ENCODE measurements around the gene ATP5F1C.

DNA sequence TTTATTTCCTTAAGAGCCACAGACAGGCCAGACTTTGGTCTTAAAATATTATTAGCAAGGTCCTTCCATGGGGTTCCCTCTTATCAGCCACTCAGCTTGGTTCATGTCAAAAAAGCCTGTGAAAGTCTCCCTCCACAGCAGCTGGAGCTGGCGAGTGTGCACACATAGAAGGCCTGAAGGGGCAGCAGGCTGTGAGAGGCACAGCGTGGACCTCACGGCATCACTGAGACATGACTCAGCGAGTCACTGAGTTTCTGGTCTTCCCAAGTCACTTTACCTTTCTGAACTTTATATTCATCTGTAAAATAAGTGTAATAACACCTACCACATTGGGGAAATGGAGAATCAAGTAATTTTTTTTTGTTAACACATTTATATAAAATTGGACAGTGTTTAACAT, 39.0 kb downstream of the ATP5F1C start:
- TF ChIP-seq EZH2 (IDR thresholded peaks at IDR 0.05; ENCODE audit: borderline replicate concordance, insufficient read depth, low read depth, low read length, poor library complexity, severe bottlenecking) = no peak
- TF ChIP-seq, protein P1, sequence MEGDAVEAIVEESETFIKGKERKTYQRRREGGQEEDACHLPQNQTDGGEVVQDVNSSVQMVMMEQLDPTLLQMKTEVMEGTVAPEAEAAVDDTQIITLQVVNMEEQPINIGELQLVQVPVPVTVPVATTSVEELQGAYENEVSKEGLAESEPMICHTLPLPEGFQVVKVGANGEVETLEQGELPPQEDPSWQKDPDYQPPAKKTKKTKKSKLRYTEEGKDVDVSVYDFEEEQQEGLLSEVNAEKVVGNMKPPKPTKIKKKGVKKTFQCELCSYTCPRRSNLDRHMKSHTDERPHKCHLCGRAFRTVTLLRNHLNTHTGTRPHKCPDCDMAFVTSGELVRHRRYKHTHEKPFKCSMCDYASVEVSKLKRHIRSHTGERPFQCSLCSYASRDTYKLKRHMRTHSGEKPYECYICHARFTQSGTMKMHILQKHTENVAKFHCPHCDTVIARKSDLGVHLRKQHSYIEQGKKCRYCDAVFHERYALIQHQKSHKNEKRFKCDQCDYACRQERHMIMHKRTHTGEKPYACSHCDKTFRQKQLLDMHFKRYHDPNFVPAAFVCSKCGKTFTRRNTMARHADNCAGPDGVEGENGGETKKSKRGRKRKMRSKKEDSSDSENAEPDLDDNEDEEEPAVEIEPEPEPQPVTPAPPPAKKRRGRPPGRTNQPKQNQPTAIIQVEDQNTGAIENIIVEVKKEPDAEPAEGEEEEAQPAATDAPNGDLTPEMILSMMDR (IDR thresholded peaks at IDR 0.05) = no peak
